Liver (tissue), 3 donors: Measurements from ENCODE around the gene DEAF1.

Experiments used
- EGR1 ChIP-seq, 2 donors: IDR thresholded peaks; 2 replicates each; pipeline ENCODE4 v1.6.1; 2016 to 2018; ENCODE audit warnings: antibody characterized with exemption in 2 of 2, low read depth in 2 of 2
- FOXA1 ChIP-seq: IDR thresholded peaks from 2 replicates; pipeline ENCODE4 v1.6.1; 2016; ENCODE audit warnings: antibody characterized with exemption
- GABPA ChIP-seq, 2 donors: IDR thresholded peaks in 1 of 2; conservative IDR thresholded peaks in 1 of 2; 2 replicates each; pipeline ENCODE4 v1.6.1; 2016; ENCODE audit warnings: antibody characterized with exemption in 2 of 2, mild to moderate bottlenecking in 1 of 2, moderate library complexity in 1 of 2
- JUND ChIP-seq, 2 donors: IDR thresholded peaks; 2 replicates each; pipeline ENCODE4 v1.6.1; 2016; ENCODE audit warnings: antibody characterized with exemption in 2 of 2
- NR2F2 ChIP-seq: IDR thresholded peaks from 2 replicates; pipeline ENCODE4 v1.6.1; 2016; ENCODE audit warnings: antibody characterized with exemption
- RAD21 ChIP-seq, 2 donors: IDR thresholded peaks; 2 replicates each; pipeline ENCODE4 v1.6.1; 2016; ENCODE audit warnings: antibody characterized with exemption in 2 of 2, mild to moderate bottlenecking in 2 of 2
- RXRA ChIP-seq, 2 donors: IDR thresholded peaks; 2 replicates each; pipeline ENCODE4 v1.6.1; 2017 to 2018; ENCODE audit warnings: antibody characterized with exemption in 2 of 2, mild to moderate bottlenecking in 1 of 2
- TAF1 ChIP-seq: conservative IDR thresholded peaks from 2 replicates; pipeline ENCODE4 v1.6.1; 2016; ENCODE audit warnings: antibody characterized with exemption, mild to moderate bottlenecking
- YY1 ChIP-seq: IDR thresholded peaks from 2 replicates; pipeline ENCODE4 v1.6.1; 2016; ENCODE audit warnings: antibody characterized with exemption, mild to moderate bottlenecking
- TF ChIP-seq, protein P1 (sequence below): IDR thresholded peaks from 2 replicates; pipeline ENCODE4 v1.6.1; 2016; ENCODE audit warnings: antibody characterized with exemption, mild to moderate bottlenecking
- TF ChIP-seq, protein P2 (sequence below): fragments of 150-350 bp; IDR thresholded peaks from 2 replicates; pipeline ENCODE4 v1.5.1; 2017; ENCODE audit warnings: improper control_type of control experiment, low read depth, low read length; ENCODE audit not compliant: missing input control
- TF ChIP-seq, protein P3 (sequence below): IDR thresholded peaks from 2 replicates; pipeline ENCODE4 v1.6.1; 2016; ENCODE audit warnings: antibody characterized with exemption
- TF ChIP-seq, protein P4 (sequence below): IDR thresholded peaks from 2 replicates; pipeline ENCODE4 v1.6.1; 2016; ENCODE audit warnings: antibody characterized with exemption
- donor health status: healthy.
- donor health status: healthy.

DNA sequence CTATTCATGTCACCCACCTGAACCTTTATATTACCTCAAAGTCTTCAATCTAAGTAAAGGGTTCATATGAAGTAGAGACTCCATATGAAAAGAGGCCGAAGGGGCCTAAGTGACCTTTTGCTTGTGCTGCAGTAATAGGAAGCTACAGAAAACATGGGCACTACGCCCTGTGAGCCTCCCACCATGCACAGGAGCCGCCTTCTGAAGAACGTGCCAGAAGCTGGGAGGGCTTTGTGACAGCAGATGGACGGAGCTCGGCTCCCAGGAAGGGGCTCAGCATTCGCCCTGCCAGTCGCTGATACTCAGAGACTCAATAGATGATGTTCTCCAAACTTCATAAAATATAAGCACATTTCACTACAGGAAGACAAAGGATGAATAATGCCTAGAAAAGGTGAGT, 21.2 kb downstream of the DEAF1 start:
- TF ChIP-seq, protein P1, sequence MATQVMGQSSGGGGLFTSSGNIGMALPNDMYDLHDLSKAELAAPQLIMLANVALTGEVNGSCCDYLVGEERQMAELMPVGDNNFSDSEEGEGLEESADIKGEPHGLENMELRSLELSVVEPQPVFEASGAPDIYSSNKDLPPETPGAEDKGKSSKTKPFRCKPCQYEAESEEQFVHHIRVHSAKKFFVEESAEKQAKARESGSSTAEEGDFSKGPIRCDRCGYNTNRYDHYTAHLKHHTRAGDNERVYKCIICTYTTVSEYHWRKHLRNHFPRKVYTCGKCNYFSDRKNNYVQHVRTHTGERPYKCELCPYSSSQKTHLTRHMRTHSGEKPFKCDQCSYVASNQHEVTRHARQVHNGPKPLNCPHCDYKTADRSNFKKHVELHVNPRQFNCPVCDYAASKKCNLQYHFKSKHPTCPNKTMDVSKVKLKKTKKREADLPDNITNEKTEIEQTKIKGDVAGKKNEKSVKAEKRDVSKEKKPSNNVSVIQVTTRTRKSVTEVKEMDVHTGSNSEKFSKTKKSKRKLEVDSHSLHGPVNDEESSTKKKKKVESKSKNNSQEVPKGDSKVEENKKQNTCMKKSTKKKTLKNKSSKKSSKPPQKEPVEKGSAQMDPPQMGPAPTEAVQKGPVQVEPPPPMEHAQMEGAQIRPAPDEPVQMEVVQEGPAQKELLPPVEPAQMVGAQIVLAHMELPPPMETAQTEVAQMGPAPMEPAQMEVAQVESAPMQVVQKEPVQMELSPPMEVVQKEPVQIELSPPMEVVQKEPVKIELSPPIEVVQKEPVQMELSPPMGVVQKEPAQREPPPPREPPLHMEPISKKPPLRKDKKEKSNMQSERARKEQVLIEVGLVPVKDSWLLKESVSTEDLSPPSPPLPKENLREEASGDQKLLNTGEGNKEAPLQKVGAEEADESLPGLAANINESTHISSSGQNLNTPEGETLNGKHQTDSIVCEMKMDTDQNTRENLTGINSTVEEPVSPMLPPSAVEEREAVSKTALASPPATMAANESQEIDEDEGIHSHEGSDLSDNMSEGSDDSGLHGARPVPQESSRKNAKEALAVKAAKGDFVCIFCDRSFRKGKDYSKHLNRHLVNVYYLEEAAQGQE, result no peak
- TF ChIP-seq, protein P2, sequence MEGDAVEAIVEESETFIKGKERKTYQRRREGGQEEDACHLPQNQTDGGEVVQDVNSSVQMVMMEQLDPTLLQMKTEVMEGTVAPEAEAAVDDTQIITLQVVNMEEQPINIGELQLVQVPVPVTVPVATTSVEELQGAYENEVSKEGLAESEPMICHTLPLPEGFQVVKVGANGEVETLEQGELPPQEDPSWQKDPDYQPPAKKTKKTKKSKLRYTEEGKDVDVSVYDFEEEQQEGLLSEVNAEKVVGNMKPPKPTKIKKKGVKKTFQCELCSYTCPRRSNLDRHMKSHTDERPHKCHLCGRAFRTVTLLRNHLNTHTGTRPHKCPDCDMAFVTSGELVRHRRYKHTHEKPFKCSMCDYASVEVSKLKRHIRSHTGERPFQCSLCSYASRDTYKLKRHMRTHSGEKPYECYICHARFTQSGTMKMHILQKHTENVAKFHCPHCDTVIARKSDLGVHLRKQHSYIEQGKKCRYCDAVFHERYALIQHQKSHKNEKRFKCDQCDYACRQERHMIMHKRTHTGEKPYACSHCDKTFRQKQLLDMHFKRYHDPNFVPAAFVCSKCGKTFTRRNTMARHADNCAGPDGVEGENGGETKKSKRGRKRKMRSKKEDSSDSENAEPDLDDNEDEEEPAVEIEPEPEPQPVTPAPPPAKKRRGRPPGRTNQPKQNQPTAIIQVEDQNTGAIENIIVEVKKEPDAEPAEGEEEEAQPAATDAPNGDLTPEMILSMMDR, result no peak
- TF ChIP-seq GABPA (IDR thresholded peaks at IDR 0.05 in 1 of 2, conservative IDR thresholded peaks at IDR 0.05 in 1 of 2) (no peak), YY1 (no peak), JUND (IDR thresholded peaks at IDR 0.05) (no peak), RAD21 (IDR thresholded peaks at IDR 0.05) (no peak), TAF1 (no peak), EGR1 (IDR thresholded peaks at IDR 0.05; ENCODE audit: low read depth in 2 of 2) (no peak), FOXA1 (no peak), RXRA (IDR thresholded peaks at IDR 0.05) (no peak), NR2F2 (no peak)
- TF ChIP-seq, protein P3, sequence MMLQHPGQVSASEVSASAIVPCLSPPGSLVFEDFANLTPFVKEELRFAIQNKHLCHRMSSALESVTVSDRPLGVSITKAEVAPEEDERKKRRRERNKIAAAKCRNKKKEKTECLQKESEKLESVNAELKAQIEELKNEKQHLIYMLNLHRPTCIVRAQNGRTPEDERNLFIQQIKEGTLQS, result no peak
- TF ChIP-seq, protein P4, sequence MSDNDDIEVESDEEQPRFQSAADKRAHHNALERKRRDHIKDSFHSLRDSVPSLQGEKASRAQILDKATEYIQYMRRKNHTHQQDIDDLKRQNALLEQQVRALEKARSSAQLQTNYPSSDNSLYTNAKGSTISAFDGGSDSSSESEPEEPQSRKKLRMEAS, result no peak
